WI38 (cell line): ENCODE data around the gene CLCA1.

Experiments
- H3K4me3 ChIP-seq: 2 replicates; pipeline ENCODE4 v1.5.1; 2011; ENCODE audit warnings: low read depth, mild to moderate bottlenecking, control low read depth, low read length
- CTCF ChIP-seq: IDR thresholded peaks from 2 replicates; pipeline ENCODE4 v1.5.1; 2012; ENCODE audit warnings: low read depth, mild to moderate bottlenecking, control low read depth, low read length

The CLCA1 gene

GRCh38 chr1:86429835-86430234 is 38.9 kb upstream of the CLCA1 start:
- TF ChIP-seq CTCF, result no peak
- H3K4me3 ChIP-seq, result no peak overlapping the region

- TF ChIP-seq CTCF, result no peak
- H3K4me3 ChIP-seq, result no peak overlapping the region
Observed at GRCh38 chr1:86430376-86430775, 38.4 kb upstream of the CLCA1 start.

DNA sequence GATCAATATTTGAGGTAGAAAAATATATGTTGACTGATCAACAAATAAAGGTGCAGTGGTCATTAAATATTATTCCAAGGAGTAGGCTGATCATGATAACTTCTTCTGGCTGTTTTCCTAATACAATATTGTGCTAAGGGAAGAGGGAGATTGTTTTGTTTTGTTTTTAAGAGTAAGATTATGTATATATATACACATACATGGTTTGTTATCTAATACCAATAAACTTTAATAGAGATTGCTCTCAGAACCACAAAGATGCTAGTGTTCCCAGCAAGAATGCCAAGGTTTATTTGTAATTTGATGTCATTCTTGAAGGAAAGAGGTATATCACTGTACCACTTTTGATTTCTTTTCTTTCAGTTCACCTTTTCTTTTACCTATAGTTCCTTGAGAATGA is 34.7 kb upstream of the CLCA1 start:
- no peak for TF ChIP-seq CTCF
- H3K4me3 ChIP-seq, result no peak overlapping the region

DNA sequence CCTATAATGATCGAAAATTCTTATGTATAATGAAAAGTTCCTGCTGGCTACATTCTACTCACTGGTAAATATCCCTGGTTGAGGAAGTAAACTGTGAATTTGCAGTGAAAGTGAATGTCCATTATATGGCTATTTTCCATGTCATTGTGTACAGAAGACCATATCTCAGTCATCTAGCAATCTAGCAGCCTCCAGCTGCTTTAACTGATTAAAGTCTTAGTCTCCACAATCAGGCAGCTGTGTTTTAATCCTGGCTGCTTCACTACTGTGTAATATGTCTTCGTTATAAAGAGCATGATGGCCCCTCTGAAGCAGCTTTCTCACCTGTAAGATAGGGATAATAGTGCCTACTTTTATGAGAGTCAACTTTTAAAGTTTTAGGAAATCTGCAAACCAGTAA is 33.4 kb upstream of the CLCA1 start:
- TF ChIP-seq CTCF, result no peak
- H3K4me3 ChIP-seq, result no peak overlapping the region

DNA sequence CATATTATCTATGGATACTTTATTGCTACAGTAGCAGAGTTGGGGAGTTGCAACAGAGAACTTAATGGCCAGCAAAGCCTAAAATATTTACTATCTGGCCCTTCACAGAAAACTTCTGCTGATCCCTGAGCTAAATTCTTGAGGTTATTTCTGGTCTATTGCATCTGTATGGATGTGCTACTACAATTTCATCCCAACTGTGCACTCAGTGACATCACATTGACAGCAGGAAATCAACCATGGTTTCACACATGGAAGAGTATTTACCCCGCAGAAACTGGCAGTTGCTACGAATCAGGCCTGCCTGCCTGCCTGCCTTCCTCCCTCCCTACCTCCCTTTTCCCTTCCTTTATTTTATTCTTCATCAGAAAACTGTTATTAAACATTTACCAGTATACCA is 32.7 kb upstream of the CLCA1 start:
- H3K4me3 ChIP-seq, result no peak overlapping the region
- TF ChIP-seq CTCF, result no peak

DNA sequence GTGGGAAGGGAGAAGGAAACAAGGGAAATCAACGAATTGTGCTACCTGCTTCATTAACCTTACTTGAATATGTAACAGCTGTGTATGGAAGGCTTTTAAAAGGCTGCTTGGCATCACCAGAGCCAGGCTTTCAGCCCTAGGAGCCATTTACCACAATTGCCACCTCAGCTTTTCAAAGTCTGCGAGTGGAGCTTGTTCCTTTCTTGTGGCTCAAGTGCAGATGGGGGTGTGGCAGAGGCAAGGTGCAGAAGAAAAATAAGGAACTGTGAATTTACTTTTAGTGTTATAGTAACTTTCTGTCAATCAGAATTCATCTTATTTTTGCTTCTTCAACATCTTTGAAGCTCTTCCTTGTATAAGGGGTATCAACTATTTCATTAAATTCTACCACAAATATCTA is 27.1 kb upstream of the CLCA1 start:
- H3K4me3 ChIP-seq, result no peak overlapping the region
- no peak for TF ChIP-seq CTCF

DNA sequence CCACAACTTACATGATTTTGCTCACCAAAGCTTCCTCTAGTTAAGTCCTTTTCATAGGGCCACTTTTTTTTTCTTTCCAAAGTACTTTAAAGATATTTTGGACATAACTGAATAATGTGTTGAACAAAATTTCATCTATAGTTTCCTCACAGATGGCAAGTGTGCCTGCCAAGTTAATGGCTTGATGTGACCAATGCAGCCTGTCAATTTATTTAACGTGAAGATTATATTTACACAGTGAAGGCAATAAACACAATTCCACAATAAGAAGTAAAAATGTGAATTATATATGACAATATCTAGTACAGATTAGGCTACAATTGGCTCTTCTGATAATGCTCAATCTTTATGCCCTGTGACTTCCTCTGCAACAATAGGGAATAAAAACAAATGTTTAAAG is 26.7 kb upstream of the CLCA1 start:
- no peak for TF ChIP-seq CTCF

More for the DNA sequence above, 26.7 kb upstream of the CLCA1 start:
- no peak overlapping the region for H3K4me3 ChIP-seq
